Measurements from ENCODE around the gene RDH13.
"Not testable (repeated sequence)": the region's sequence is repeated elsewhere in the genome, so short reads cannot be mapped to it uniquely, and the experiment has no call there.

The RDH13 gene

DNA sequence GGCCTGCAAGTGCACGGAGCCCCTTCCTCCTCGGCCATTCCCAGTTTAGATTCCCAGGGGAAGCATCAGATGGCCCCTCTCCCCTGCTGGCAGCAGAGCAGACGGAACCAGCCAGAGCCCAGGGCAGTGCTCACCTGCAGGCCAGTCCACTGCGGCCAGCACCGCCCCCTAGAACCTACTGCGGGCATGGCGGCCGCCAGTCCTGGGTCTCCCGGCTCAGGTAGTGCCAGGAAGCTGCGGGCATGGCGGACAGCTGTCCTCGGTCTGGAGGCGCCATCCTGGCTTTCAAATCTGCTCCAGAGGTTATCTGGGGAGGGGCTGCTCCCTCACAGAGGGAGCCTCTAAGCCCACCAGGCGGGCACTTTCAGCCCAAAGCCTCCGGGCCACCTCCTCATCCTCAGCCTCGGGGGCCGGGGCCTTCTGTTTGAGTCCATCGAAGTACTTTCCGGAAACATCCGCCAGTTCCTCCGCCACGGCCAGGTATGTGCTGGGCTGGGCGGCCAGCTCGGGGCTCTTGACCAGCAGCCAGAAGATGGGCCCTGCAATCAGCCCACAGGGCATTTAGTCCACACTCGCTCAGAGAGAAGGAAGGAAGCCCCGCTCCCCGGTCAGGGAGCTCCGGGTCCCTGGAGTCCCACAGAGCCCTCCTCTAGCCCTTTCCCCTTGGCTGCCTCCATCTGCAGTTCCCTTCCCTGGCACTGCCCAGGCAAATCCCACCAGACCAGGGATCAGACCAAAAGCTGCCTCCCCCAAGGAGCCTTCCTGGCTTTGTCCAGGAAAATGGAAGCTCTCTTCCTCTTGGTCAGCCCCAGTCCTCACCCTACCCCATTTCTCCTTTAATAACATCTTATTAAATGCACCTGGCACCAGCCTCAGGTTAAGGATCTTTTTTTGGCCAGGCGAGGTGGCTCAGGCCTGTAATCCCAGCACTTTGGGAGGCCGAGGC lies 17.9 kb downstream of the RDH13 start:
- no peak for DNase-seq (ENCODE audit: low read depth in 1 of 2, low spot score in 1 of 2)

DNA sequence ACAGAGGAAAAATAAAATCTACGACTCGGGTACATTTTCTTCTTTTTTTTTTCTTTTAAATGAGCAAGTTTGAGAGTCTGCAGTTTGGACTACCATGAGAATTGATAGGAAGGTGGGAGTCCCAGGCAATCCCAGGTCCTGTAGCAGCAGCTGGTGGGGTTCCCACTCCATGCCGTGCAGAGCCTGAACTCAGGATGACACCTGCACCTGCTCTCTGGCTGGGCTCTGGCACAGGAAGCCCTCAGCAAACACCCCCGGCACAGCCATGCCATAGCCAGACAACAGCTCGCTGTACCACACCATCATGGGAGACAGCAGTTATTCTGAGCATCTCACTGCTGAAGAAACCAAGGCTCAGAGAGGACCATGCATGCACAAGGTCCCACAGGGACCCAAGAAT lies 18.7 kb downstream of the RDH13 start:
- no peak for DNase-seq (ENCODE audit: low read depth in 1 of 2, low spot score in 1 of 2)

DNA sequence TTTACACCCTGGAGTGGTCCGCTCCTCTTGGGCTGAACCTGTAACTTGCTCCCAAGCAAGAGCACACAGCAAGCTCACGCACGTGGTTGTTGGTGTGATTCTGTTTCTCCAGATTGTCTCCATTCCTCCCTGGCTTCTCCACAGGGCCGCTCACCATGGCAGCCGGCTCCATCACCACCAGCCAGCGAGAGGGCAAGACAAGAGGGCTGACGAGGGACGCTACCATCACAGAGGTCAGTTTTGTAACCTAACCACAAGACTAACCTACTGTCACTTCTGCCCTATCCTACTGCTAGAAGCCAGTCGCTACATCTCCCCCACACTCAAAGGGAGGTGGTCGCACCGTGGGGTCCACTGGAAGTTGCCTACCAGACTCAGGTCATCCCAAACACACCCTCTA lies 20.3 kb downstream of the RDH13 start:
- DNase-seq (ENCODE audit: low read depth in 1 of 2, low spot score in 1 of 2): no peak

DNA sequence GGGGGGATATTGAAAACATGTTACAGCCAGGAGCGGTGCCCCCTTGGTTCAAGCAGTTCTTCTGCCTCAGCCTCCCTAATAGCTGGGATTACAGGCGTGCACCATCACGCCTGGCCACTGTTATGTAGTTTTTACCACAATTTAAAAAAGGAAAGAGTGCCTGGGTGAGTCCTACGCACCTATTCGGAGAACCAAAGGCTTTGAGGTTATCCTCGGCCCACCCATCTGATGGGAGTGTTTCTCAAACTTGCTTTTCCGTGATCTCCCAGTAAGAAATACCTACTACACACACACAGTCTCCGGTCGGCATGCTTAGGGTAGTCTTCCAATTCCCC lies 20.6 kb downstream of the RDH13 start:
- DNase-seq (ENCODE audit: low read depth in 1 of 2, low spot score in 1 of 2): no peak

DNA sequence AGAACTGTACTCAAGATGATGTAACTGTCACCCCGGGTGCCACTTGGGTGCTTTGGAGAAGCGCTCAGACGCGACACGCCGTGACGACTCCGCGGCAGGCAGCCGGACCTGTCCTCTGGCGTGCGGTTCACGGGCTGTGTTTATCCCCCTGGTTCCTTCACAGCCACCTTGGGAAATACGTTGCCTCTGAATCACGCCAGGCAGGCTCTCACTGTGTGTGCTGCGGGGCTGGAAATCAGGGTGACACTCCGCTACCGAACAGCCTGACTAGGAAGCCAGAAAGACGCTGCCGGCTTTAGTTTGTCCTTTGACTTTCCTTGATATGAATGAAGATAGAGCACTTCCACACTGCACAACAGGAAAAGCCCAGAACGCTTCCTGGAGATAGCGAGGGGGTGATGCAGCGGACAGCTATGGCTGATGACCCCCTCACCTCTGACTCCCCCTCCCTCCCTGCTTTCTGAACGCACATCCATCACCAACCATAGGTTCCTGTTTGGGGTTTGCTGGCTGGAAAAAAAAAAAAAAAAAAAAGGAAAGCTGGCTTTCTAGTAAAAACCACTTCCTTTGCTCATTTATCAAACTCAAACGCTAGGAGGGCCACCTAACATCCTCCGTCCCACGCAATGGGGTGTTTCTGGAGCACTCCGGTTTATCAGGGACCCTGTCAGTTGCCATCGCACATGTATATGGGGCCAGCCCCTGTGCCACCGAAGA lies 21.2 kb downstream of the RDH13 start:
- DNase-seq (ENCODE audit: low read depth in 1 of 2, low spot score in 1 of 2): no peak

DNA sequence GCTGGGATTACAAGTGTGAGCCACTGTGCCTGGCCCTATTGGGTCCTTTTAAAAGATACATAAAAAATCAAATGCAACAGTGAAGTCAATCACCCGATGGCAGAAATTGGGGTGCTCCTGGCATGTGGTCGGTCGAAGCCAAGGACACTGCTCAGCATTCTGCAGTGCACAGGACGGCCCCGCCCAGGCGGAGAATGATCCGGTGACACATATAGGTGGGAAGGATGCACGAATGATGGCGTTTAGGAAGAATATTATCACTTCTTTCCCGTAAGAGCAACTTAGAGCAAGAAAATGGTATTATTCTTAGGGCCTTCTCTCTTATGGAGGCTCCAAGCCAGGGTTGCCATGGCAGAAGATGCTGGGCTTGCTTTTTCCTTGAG lies 21.7 kb downstream of the RDH13 start:
- DNase-seq (ENCODE audit: low read depth in 1 of 2, low spot score in 1 of 2): no peak

DNA sequence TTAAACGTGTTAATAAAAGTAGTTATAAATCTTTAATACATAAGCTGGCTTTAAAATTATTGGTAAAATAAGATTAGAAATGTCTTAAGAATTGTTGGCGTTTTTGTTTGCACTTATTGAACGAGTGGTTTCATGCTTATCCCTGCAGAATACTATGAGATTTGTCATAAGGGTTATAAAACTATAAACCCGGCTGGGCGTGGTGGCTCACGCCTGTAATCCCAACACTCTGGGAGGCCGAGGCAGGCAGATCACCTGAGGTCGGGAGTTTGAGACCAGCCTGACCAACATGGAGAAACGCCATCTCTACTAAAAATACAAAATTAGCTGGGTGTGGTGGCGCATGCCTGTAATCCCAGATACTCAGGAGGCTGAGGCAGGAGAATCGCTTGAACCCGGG lies 22.3 kb downstream of the RDH13 start:
- not testable (repeated sequence) for DNase-seq (ENCODE audit: low read depth in 1 of 2, low spot score in 1 of 2)

DNA sequence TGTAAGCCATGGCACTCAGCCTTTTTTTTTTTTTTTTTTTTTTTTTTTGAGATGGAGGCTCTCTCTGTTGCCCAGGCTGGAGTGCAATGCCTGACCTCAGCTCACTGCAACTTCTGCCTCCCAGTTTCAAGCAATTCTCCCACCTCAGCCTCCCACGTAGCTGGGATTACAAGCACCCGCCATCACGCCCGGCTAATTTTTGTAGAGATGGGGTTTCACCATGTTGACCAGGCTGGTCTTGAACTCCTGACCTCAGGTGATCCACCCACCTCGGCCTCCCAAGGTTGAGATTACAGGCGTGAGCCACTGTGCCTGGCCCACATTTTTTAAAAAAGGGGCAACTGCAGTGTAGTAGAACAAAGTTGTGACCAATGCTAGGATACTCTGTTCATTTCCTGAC lies 25.3 kb downstream of the RDH13 start:
- DNase-seq (ENCODE audit: low read depth in 1 of 2, low spot score in 1 of 2): not testable (repeated sequence)

DNA sequence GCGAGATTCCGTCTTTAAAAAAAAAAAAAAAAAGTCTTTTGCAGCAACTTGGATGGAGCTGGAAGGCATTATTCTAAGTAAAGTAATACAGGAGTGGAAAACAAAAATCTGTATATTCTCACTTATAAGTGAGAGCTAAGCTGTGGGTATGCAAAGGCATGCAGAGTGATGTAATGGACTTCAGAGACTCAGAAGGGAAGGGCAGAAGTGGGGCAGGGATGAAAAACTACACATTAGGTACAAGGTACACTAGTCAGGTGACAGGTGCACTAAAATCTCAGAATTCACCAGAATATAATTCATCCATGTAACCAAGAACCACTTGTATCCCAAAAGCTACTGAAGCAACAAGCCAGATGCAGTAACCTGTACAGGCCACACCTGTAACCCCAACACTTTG lies 26.9 kb downstream of the RDH13 start:
- DNase-seq (ENCODE audit: low read depth in 1 of 2, low spot score in 1 of 2): no peak

DNA sequence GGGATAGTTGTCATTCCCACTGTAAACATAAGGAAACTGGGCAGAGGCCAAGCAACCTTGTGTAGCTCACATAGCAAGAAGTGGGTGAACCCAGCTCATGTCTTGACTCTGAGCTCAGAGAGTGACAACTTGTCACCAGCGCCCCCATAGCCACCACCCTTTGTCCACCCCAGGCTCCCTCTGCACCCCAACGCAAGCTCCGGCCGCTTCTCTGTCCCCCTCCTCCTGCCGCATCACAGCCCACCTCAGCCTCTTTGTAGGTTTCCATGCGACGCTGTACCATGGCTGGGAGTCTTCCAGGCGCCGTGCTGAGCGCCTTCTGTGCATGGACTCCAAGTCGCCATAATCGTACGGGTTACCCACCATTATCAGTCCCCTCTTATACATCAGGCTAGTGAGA lies 28.2 kb downstream of the RDH13 start:
- no peak for DNase-seq (ENCODE audit: low read depth in 1 of 2, low spot score in 1 of 2)

DNA sequence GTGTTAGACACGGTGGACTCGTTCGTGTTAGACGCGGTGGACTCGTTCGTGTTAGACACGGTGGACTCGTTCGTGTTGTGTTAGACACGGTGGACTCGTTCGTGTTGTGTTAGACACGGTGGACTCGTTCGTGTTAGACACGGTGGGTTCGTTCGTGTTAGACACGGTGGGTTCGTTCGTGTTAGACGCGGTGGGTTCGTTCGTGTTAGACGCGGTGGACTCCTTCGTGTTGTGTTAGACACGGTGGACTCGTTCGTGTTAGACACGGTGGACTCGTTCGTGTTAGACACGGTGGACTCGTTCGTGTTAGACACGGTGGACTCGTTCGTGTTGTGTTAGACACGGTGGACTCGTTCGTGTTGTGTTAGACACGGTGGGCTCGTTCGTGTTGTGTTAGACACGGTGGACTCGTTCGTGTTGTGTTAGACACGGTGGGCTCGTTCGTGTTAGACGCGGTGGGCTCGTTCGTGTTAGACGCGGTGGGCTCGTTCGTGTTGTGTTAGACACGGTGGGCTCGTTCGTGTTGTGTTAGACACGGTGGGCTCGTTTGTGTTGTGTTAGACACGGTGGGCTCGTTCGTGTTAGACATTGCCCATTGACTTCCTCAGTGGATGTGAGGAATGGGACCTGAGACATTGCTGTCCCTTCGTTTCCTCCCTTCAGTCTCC lies 29.8 kb downstream of the RDH13 start:
- not testable (repeated sequence) for DNase-seq (ENCODE audit: low read depth in 1 of 2, low spot score in 1 of 2)

DNA sequence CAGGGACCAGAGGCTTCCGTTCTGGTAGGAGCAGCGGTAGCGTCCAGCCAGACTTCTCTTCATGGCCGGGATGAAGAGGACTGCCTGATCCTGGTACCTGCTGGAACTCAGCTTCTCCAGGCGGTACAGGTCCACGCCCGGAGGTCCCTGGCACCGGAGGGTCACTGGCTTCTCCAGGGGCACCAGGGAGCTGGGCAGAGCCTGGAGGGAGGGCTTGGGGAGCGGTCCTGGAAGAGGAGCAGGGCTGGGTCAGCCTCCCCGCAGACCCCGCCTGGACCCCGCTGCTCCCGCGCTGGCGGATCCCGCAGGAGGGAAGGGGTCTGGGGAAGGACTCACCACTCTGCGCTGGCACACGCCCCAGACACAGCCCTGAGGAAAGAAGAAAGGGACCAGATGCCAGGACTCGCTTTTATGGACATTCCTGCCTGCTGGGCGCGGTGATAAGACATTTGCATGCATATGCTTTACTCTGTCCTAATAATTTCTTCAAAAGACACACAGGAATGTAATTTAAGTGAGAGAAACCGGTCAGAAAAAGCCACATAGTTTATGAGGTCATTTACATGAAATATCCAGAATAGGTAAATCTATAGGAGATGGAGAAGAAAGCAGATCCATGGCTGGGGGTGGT lies 30.7 kb downstream of the RDH13 start:
- no peak for DNase-seq (ENCODE audit: low read depth in 1 of 2, low spot score in 1 of 2)

DNA sequence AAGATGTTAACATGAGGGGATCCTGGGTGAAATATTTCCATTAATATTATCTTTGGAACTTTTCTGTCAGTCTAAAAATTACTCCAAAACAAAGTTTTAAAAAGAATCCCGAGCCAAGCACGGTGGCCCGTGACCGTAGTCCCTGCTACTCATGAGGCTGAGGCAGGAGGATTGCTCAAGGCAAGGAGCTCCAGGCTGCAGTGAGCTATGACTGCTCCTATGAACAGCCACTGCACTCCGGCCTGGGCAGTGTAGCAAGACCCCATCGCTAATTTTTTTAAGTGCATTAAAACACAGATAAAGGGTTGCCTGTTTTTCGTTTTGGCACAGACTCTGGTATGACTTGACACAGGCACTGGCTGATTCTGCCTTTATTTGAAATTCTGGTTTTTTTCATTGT lies 31.8 kb downstream of the RDH13 start:
- no peak for DNase-seq (ENCODE audit: low read depth in 1 of 2, low spot score in 1 of 2)

DNA sequence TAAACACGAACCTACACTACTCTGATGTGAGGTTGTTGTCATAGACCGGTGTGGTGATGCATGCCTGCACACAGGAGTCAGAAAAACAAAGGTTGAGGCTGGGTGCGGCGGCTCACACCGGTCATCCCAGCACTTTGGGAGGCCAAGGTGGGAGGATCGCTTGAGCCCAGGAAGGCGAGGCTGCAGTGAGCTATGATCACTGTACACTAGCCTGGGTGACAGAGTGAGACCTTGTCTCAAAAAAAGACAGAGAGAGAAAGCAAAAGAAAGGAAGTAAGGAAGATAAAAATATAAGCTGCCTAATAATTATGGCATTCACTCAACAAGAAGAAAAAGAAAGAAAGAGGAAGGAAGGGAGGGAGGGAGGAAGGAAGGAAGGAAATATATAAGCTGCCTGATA lies 34.2 kb downstream of the RDH13 start:
- DNase-seq (ENCODE audit: low read depth in 1 of 2, low spot score in 1 of 2): no peak

DNA sequence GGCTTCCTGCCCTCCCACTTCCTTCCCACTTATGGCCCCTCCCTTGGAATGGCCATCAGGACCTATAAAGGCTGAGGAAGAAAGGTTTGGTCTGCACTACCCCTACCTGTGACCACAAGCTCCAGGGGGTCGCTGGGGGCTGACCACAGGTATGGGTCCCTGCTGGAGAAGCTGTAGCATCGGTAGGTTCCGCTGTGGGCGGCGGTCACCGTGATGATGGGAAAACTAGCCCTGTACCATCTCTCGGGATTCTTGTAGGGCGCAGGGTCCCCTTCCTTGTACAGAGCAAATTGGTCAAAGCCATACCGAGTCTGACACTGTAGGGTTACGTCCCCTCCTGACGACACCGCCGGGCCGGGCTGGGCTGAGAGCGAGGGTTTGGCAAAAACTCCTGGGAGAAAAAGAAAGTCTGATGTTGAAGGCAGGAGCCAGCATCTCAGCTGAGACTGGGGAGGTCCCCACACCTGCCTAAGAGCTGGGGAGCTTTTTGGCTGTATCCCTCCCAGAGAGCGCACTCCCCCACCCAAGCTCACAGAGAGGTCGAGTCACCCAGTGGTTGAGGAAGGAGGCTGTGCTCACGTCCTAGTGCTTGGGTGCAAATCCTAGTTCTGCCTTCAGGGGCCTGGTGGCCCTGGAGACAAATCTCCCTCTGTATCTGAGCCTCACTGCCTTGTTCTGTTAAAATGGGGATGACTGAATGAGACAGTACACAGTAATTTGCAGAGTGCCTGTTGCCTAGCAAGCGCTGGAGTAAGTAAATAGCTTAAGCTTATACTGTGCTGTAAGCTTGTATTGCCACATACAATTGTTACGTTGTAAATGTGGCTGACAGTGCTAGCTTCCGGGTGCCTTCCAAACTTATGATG lies 35.2 kb downstream of the RDH13 start:
- DNase-seq (ENCODE audit: low read depth in 1 of 2, low spot score in 1 of 2): no peak

DNA sequence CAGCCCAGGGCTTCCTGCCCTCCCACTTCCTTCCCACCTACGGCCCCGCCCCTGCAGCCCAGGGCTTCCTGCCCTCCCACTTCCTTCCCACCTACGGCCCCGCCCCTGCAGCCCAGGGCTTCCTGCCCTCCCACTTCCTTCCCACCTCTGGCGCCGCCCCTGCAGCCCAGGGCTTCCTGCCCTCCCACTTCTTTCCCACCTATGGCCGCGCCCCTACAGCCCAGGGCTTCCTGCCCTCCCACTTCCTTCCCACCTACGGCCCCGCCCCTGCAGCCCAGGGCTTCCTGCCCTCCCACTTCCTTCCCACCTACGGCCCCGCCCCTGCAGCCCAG lies 35.8 kb downstream of the RDH13 start:
- not testable (repeated sequence) for DNase-seq (ENCODE audit: low read depth in 1 of 2, low spot score in 1 of 2)

DNA sequence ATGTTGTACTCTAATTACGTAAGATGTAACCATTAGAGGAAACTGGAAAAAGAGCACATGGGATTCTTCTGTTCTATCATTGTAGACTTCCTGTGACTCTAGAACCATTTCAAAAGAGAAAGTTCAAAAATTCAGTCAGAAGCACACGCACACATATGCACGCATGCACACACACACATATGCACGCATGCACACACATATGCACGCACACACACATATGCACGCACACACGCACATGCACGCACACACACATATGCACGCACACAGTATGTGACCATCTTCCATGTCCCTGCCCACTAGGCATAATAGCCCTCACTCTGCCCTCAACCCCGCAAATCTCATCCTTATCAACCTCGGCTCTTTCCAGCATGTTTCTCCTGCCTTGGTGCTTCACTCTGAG lies 38.8 kb downstream of the RDH13 start:
- DNase-seq (ENCODE audit: low read depth in 1 of 2, low spot score in 1 of 2): no peak

DNA sequence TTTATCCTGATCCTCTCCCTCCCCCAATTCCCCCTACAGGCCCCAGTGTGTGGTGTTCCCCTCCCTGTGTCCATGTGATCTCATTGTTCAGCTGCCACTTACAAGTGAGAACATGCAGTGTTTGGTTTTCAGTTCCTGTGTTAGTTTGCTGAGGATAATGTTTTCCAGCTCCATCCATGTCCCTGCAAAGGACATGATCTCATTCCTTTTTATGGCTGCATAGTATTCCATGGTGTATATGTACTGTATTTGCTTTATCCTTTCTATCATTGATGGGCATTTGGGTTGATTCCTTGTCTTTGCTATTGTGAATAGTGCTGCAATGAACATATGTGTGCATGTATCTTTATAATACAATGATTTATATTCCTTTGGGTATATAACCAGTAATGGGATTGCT lies 42.6 kb downstream of the RDH13 start:
- DNase-seq (ENCODE audit: low read depth in 1 of 2, low spot score in 1 of 2): not testable (repeated sequence)

DNA sequence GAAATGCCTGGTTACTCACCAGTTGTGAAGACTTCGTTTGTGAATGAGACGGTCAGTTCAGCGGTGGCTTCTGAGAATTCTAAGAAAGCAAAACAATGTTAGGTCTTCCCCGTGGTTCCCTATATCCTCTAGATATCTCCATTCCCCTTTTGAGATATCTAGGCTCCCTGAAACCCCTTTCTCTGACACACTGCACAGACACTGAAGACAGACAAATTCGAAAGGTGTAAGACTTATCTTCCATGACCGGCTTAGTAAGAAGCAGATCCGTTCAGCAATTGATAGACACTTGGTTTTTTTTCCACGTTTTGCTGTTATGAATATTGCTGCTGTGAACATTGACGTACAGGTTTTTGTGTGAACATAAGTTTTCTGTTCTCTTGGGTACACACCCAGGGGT lies 44.3 kb downstream of the RDH13 start:
- DNase-seq (ENCODE audit: low read depth in 1 of 2, low spot score in 1 of 2): no peak

DNA sequence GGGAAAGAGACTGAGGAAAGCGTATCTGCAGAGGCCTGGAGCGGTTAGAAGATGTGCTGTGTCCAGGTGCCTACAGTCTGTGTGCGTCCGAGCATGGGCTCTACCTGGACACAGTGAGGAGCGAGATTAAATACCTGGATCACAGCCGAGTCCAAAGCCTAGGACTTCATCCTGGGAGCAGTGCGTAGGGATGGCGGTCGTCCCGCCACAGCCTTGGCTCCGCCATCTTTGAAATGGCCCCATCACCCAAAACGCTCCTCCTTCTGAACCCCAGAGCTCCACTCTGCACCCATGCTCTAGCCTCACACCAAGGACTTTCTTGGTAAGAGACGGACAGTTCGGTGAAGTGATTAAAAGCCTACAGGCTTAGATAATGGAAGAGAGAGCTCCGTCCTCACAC lies 44.7 kb downstream of the RDH13 start:
- no peak for DNase-seq (ENCODE audit: low read depth in 1 of 2, low spot score in 1 of 2)

DNA sequence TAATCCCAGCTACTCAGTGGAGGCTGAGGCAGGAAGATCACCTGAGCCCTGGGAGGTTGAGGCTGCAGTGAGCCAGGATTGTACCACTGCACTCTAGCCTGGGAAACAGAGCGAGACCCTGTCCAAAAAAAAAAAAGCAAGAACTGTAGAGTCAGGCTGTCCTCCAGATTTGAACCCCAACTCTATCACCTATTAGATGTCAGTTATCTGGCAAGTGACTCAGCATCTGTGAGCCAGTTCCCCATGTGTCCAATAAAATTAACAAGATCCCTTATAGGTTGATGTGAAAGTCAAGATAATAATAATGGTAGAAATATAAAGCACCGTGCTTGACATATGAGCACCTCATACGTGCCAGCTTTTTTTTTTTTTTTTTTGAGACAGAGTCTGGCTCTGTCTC lies 46.9 kb downstream of the RDH13 start:
- no peak for DNase-seq (ENCODE audit: low read depth in 1 of 2, low spot score in 1 of 2)

Data from activated T-helper 1 cell treated with anti-CD3 and anti-CD28 coated beads, Interleukin-2, amount 50 U/mL, for 16 hours (primary cell).